HG03039 (cell line): ENCODE results near the gene TMEM95.
"Not testable (repeated sequence)": the region's sequence is repeated elsewhere in the genome, so short reads cannot be mapped to it uniquely, and the experiment has no call there.

ENCODE experiments used
- ATAC-seq: cut with Tn5 transposase; IDR thresholded peaks from one replicate; pipeline ENCODE4 v1.9.1; 2021; ENCODE audit warnings: mild to moderate bottlenecking, moderate library complexity; ENCODE audit not compliant: unreplicated experiment

TMEM95 gene

GRCh38 chr17:7323731-7324437, 31.1 kb upstream of the TMEM95 start:
- ATAC-seq: no peak

GRCh38 chr17:7324438-7324779, 30.5 kb upstream of the TMEM95 start:
- ATAC-seq: no peak

- ATAC-seq: no peak
Observed at GRCh38 chr17:7325031-7325528, 29.9 kb upstream of the TMEM95 start.

- no peak for ATAC-seq
Observed at GRCh38 chr17:7326186-7326585, 28.8 kb upstream of the TMEM95 start.

GRCh38 chr17:7327056-7327455, 27.9 kb upstream of the TMEM95 start:
- no peak for ATAC-seq

GRCh38 chr17:7327501-7327900, 27.5 kb upstream of the TMEM95 start:
- no peak for ATAC-seq

GRCh38 chr17:7328009-7328408, 26.9 kb upstream of the TMEM95 start:
- no peak for ATAC-seq

GRCh38 chr17:7328840-7329373, 26.0 kb upstream of the TMEM95 start, which contains the start of gene NEURL4:
NEURL4 (minus strand) TSS chr17:7329335; CDS start chr17:7329312, 23 bp downstream.
- no peak for ATAC-seq

- ATAC-seq: peak; percentile 53
Observed at GRCh38 chr17:7329374-7329996, 25.5 kb upstream of the TMEM95 start.

- peak; percentile 30 for ATAC-seq
Observed at GRCh38 chr17:7329997-7330637, 24.8 kb upstream of the TMEM95 start.

- ATAC-seq: no peak
Observed at GRCh38 chr17:7330638-7331015, 24.3 kb upstream of the TMEM95 start.

GRCh38 chr17:7332111-7332510, 22.8 kb upstream of the TMEM95 start:
- ATAC-seq: no peak

GRCh38 chr17:7332600-7333069, 22.3 kb upstream of the TMEM95 start:
- ATAC-seq: not testable (repeated sequence)

GRCh38 chr17:7334938-7335538, 19.9 kb upstream of the TMEM95 start:
- ATAC-seq: no peak

- ATAC-seq: not testable (repeated sequence)
Observed at GRCh38 chr17:7335765-7336164, 19.2 kb upstream of the TMEM95 start.

- peak; percentile 47 for ATAC-seq
Observed at GRCh38 chr17:7336240-7337175, 18.4 kb upstream of the TMEM95 start, which contains the start of gene ACAP1. ACAP1 (plus strand) TSS chr17:7336529; CDS start chr17:7336735, 206 bp downstream.

GRCh38 chr17:7337600-7337999, 17.4 kb upstream of the TMEM95 start:
- not testable (repeated sequence) for ATAC-seq

GRCh38 chr17:7340179-7340578, 14.8 kb upstream of the TMEM95 start:
- ATAC-seq: no peak

GRCh38 chr17:7341842-7342241, 13.1 kb upstream of the TMEM95 start:
- ATAC-seq: no peak

GRCh38 chr17:7343250-7343649, 11.7 kb upstream of the TMEM95 start:
- ATAC-seq: no peak
